ENCODE results near the gene SMPX.

The SMPX gene

GRCh38 chrX:21744060-21744459 is 13.9 kb downstream of the SMPX start:
- DNase-seq (ENCODE audit: low spot score), result no peak

GRCh38 chrX:21741869-21742701 is 15.8 kb downstream of the SMPX start:
- DNase-seq (ENCODE audit: low spot score), result no peak

- DNase-seq (ENCODE audit: low spot score), result no peak
Observed at GRCh38 chrX:21741364-21741763, 16.6 kb downstream of the SMPX start.

- DNase-seq (ENCODE audit: low spot score), result no peak
Observed at GRCh38 chrX:21740329-21741274, 17.3 kb downstream of the SMPX start.

GRCh38 chrX:21738950-21739287 is 19.0 kb downstream of the SMPX start:
- no peak for DNase-seq (ENCODE audit: low spot score)

GRCh38 chrX:21738210-21738949 is 19.5 kb downstream of the SMPX start:
- DNase-seq (ENCODE audit: low spot score), result no peak

- DNase-seq (ENCODE audit: low spot score), result no peak
Observed at GRCh38 chrX:21735768-21736127, 22.2 kb downstream of the SMPX start.

GRCh38 chrX:21735038-21735767 is 22.7 kb downstream of the SMPX start:
- DNase-seq (ENCODE audit: low spot score), result no peak

GRCh38 chrX:21734175-21734574 is 23.7 kb downstream of the SMPX start:
- DNase-seq (ENCODE audit: low spot score), result no peak

- no peak for DNase-seq (ENCODE audit: low spot score)
Observed at GRCh38 chrX:21733705-21734104, 24.2 kb downstream of the SMPX start.

GRCh38 chrX:21730026-21730425 is 27.9 kb downstream of the SMPX start:
- DNase-seq (ENCODE audit: low spot score), result no peak

GRCh38 chrX:21728276-21728968 is 29.5 kb downstream of the SMPX start:
- no peak for DNase-seq (ENCODE audit: low spot score)

GRCh38 chrX:21725916-21726315 is 32.0 kb downstream of the SMPX start:
- no peak for DNase-seq (ENCODE audit: low spot score)

- DNase-seq (ENCODE audit: low spot score), result peak; percentile 31
Observed at GRCh38 chrX:21725496-21725895, 32.4 kb downstream of the SMPX start.

GRCh38 chrX:21723814-21724213 is 34.1 kb downstream of the SMPX start:
- no peak for DNase-seq (ENCODE audit: low spot score)

- DNase-seq (ENCODE audit: low spot score), result no peak
Observed at GRCh38 chrX:21723084-21723483, 34.8 kb downstream of the SMPX start.

- DNase-seq (ENCODE audit: low spot score), result no peak
Observed at GRCh38 chrX:21721195-21721594, 36.7 kb downstream of the SMPX start.

GRCh38 chrX:21718575-21718974 is 39.3 kb downstream of the SMPX start:
- DNase-seq (ENCODE audit: low spot score), result no peak

- DNase-seq (ENCODE audit: low spot score), result no peak
Observed at GRCh38 chrX:21717802-21718201, 40.1 kb downstream of the SMPX start.

- no peak for DNase-seq (ENCODE audit: low spot score)
Observed at GRCh38 chrX:21715825-21716224, 42.1 kb downstream of the SMPX start.

- no peak for DNase-seq (ENCODE audit: low spot score)
Observed at GRCh38 chrX:21715337-21715736, 42.6 kb downstream of the SMPX start.

Data from pons (tissue), 1 donor.